ENCODE measurements around the gene B3GALNT2.

DNA sequence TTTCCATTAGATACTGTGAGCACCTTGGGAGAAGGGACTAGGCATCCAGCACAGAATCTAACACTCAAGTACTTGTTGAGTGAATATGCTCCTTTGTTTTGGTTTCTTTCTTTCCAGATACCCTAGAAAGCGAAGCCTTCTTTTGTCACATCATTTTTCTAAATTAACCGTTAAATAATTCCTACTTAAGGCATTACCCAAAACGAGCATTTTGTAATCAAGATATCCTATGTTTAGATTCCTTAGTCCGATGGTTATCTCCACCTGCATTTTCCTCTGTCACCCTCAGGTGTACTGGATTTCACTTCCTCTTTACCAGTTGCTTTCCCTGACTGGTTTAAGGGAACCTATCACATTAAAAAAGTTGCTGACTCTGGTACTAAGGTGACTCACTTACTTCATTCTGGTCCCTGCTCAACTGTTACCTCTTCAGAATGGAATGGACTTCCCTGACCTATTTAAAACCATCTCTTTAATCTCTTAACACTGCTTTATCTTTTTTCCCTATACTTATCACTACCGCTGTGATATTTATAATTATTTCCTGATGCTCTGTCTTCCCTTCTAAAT lies 3.2 kb downstream of the B3GALNT2 start:
- TF ChIP-seq, protein P1, sequence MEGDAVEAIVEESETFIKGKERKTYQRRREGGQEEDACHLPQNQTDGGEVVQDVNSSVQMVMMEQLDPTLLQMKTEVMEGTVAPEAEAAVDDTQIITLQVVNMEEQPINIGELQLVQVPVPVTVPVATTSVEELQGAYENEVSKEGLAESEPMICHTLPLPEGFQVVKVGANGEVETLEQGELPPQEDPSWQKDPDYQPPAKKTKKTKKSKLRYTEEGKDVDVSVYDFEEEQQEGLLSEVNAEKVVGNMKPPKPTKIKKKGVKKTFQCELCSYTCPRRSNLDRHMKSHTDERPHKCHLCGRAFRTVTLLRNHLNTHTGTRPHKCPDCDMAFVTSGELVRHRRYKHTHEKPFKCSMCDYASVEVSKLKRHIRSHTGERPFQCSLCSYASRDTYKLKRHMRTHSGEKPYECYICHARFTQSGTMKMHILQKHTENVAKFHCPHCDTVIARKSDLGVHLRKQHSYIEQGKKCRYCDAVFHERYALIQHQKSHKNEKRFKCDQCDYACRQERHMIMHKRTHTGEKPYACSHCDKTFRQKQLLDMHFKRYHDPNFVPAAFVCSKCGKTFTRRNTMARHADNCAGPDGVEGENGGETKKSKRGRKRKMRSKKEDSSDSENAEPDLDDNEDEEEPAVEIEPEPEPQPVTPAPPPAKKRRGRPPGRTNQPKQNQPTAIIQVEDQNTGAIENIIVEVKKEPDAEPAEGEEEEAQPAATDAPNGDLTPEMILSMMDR (IDR thresholded peaks at IDR 0.05): no peak
- no peak for TF ChIP-seq EP300 (IDR thresholded peaks at IDR 0.05)

Data from upper lobe of left lung (tissue), 4 donors.